Neural cell (in vitro differentiated cells): Measurements from ENCODE around the gene DCLK3.

Experiments used
- EP300 ChIP-seq: fragments of 450-650 bp; conservative IDR thresholded peaks from 2 replicates; pipeline ENCODE4 v1.6.1; 2014; ENCODE audit warnings: antibody characterized with exemption, mild to moderate bottlenecking, moderate library complexity; ENCODE audit not compliant: poor library complexity, severe bottlenecking
- EZH2 ChIP-seq: fragments of 200-600, 300-800 bp; shearing (Covaris generic), sonication (generic); IDR thresholded peaks from 2 replicates; pipeline ENCODE4 v1.6.1; 2014; ENCODE audit warnings: antibody characterized with exemption, low read length, borderline replicate concordance, mild to moderate bottlenecking; ENCODE audit not compliant: insufficient read depth, poor library complexity, severe bottlenecking
- POLR2AphosphoS5 ChIP-seq: IDR thresholded peaks from 2 replicates; pipeline ENCODE4 v1.6.1; 2012
- RAD21 ChIP-seq: fragments of 450-650 bp; conservative IDR thresholded peaks from 2 replicates; pipeline ENCODE4 v1.6.1; 2014; ENCODE audit warnings: antibody characterized with exemption, mild to moderate bottlenecking, moderate library complexity
- SMC3 ChIP-seq: fragments of 450-650 bp; conservative IDR thresholded peaks from 2 replicates; pipeline ENCODE4 v1.6.1; 2014; ENCODE audit warnings: antibody characterized with exemption, mild to moderate bottlenecking, moderate library complexity; ENCODE audit not compliant: poor library complexity
- TF ChIP-seq, protein P1 (sequence below): fragments of 450-650 bp; IDR thresholded peaks from 2 replicates; pipeline ENCODE4 v1.5.1; 2014; ENCODE audit warnings: antibody characterized with exemption, mild to moderate bottlenecking, moderate library complexity; ENCODE audit not compliant: poor library complexity, severe bottlenecking

DNA sequence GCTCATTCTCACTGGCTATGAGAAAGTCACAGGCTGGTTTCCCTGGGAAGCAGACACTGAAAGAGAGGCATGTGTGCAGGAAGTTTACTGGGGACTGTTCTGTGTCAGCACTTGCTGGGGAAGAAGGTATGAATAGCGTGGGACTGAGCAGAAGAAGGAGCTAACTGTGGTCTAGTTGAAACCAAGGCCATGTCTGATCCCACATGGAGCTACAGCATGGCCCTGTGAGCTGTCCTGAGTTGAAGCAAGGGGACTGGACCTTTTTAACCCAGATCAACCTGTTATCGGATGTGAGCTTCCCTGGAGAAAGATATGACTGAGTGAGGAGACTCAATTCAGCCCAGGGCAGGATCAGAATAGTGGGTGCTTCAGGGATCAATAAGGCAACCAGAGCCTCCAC is 53.7 kb downstream of the DCLK3 start:
- TF ChIP-seq POLR2AphosphoS5: no peak
- TF ChIP-seq, protein P1, sequence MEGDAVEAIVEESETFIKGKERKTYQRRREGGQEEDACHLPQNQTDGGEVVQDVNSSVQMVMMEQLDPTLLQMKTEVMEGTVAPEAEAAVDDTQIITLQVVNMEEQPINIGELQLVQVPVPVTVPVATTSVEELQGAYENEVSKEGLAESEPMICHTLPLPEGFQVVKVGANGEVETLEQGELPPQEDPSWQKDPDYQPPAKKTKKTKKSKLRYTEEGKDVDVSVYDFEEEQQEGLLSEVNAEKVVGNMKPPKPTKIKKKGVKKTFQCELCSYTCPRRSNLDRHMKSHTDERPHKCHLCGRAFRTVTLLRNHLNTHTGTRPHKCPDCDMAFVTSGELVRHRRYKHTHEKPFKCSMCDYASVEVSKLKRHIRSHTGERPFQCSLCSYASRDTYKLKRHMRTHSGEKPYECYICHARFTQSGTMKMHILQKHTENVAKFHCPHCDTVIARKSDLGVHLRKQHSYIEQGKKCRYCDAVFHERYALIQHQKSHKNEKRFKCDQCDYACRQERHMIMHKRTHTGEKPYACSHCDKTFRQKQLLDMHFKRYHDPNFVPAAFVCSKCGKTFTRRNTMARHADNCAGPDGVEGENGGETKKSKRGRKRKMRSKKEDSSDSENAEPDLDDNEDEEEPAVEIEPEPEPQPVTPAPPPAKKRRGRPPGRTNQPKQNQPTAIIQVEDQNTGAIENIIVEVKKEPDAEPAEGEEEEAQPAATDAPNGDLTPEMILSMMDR: no peak
- no peak for TF ChIP-seq RAD21
- TF ChIP-seq SMC3: no peak
- TF ChIP-seq EZH2: no peak
- TF ChIP-seq EP300: no peak
